H1 (cell line): ENCODE data around the gene LOXL1.

Experiments
- CEBPB ChIP-seq: IDR thresholded peaks from 2 replicates; pipeline ENCODE4 v1.6.1; 2012; ENCODE audit warnings: low read depth, low read length
- CHD1 ChIP-seq: IDR thresholded peaks from 2 replicates; pipeline ENCODE4 v1.6.1; 2012; ENCODE audit warnings: low read depth, low read length, improper control_type of control experiment
- EP300 ChIP-seq, 2 experiments: IDR thresholded peaks; 1 replicate in 1 of 2; 2 replicates in 1 of 2; pipeline ENCODE4 v1.6.1; 2011 to 2012; ENCODE audit warnings: low read depth in 2 of 2, low read length in 2 of 2, mild to moderate bottlenecking in 2 of 2, borderline replicate concordance in 1 of 2, inconsistent platforms in 1 of 2, moderate library complexity in 1 of 2
- GABPA ChIP-seq: IDR thresholded peaks from 2 replicates; pipeline ENCODE4 v1.6.1; 2011; ENCODE audit warnings: mild to moderate bottlenecking, low read length, moderate library complexity, borderline replicate concordance; ENCODE audit not compliant: insufficient read depth
- HDAC6 ChIP-seq: IDR thresholded peaks from one replicate; pipeline ENCODE4 v1.7.1; 2012; ENCODE audit warnings: low read depth, mild to moderate bottlenecking, inconsistent platforms, low read length, moderate library complexity
- JUND ChIP-seq: IDR thresholded peaks from 2 replicates; pipeline ENCODE4 v1.6.1; 2011; ENCODE audit warnings: mild to moderate bottlenecking, improper control_type of control experiment, low read length
- MAFK ChIP-seq: IDR thresholded peaks from 2 replicates; pipeline ENCODE4 v1.6.1; 2012; ENCODE audit warnings: low read depth, mild to moderate bottlenecking, improper control_type of control experiment, low read length
- POLR2A ChIP-seq, 2 experiments: IDR thresholded peaks; 1 replicate in 1 of 2; 2 replicates in 1 of 2; pipeline ENCODE4 v1.6.1; 2011; ENCODE audit warnings: low read depth in 2 of 2, low read length in 2 of 2, mild to moderate bottlenecking in 2 of 2; ENCODE audit errors: control extremely low read depth in 1 of 2
- POLR2AphosphoS5 ChIP-seq: IDR thresholded peaks from 2 replicates; pipeline ENCODE4 v1.6.1; 2011; ENCODE audit warnings: low read depth, low read length
- SIRT6 ChIP-seq: IDR thresholded peaks from one replicate; pipeline ENCODE4 v1.7.1; 2012; ENCODE audit warnings: low read length, inconsistent platforms
- SRF ChIP-seq: IDR thresholded peaks from 2 replicates; pipeline ENCODE4 v1.6.1; 2011; ENCODE audit warnings: mild to moderate bottlenecking, low read depth, low read length, moderate library complexity
- TF ChIP-seq, protein P1 (sequence below), 3 experiments: IDR thresholded peaks; 1 replicate in 2 of 3; 2 replicates in 1 of 3; pipeline versions ENCODE4 v1.5.1 to v1.6.1; 2011; ENCODE audit warnings: low read length in 3 of 3, mild to moderate bottlenecking in 3 of 3, inconsistent platforms in 2 of 3, low read depth in 1 of 3, moderate library complexity in 1 of 3; ENCODE audit not compliant: insufficient read depth in 1 of 3; ENCODE audit errors: control extremely low read depth in 1 of 3

DNA sequence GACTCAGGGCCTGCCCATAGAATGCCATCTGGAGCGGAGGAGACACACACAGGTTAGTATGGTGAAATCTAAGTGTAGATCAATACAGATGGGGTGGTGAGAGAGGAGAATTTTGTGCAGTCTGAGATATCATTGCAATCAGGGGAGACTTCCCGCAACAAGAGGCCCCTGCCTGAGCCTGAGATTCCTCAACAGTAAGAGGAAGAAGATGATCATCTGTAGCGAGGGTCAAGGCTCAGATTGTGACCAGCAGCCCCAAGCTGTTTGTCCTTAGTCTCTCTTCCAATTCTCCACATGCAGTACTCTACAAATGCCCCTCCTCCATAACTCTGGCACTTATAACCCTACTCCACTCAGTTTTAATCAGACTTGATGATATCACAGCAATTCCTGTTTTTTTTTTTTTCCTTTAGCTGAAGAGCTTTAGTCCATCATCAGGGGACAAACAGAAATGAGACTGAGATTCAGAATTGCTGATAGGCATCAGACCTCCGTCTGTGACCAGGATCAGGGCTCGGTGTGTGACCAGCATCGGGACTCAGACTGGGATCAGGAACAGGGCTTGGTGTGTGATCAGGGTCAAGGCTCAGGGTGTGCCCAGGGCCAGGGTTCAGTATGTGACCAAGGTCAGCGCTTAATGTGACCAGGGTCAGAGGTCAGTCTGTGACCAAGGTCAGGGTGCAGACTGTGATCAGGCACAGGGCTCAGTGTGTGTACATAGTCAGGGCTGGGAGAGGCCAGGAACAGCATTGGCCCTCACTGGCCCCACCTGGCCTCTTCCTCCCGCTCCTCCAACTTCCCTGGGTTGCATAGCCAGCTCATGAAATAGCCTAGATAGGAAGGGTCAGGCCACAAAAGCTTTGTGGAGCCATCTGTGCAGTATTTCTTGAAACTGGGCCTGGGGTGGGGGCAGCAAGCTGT is 14.1 kb downstream of the LOXL1 start:
- no peak for TF ChIP-seq CEBPB
- TF ChIP-seq, protein P1, sequence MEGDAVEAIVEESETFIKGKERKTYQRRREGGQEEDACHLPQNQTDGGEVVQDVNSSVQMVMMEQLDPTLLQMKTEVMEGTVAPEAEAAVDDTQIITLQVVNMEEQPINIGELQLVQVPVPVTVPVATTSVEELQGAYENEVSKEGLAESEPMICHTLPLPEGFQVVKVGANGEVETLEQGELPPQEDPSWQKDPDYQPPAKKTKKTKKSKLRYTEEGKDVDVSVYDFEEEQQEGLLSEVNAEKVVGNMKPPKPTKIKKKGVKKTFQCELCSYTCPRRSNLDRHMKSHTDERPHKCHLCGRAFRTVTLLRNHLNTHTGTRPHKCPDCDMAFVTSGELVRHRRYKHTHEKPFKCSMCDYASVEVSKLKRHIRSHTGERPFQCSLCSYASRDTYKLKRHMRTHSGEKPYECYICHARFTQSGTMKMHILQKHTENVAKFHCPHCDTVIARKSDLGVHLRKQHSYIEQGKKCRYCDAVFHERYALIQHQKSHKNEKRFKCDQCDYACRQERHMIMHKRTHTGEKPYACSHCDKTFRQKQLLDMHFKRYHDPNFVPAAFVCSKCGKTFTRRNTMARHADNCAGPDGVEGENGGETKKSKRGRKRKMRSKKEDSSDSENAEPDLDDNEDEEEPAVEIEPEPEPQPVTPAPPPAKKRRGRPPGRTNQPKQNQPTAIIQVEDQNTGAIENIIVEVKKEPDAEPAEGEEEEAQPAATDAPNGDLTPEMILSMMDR (IDR thresholded peaks at IDR 0.05; ENCODE audit: control extremely low read depth in 1 of 3, insufficient read depth in 1 of 3, low read depth in 1 of 3, low read length in 3 of 3), result no peak
- TF ChIP-seq GABPA, result no peak
- no peak for TF ChIP-seq SRF
- no peak for TF ChIP-seq JUND
- no peak for TF ChIP-seq EP300 (IDR thresholded peaks at IDR 0.05; ENCODE audit: borderline replicate concordance in 1 of 2, low read depth in 2 of 2, low read length in 2 of 2)
- no peak for TF ChIP-seq HDAC6
- TF ChIP-seq POLR2AphosphoS5, result no peak
- no peak for TF ChIP-seq CHD1
- TF ChIP-seq MAFK, result no peak
- no peak for TF ChIP-seq SIRT6
- TF ChIP-seq POLR2A (IDR thresholded peaks at IDR 0.05; ENCODE audit: control extremely low read depth in 1 of 2, low read depth in 2 of 2, low read length in 2 of 2), result no peak
